ENCODE data around the gene SIAE. TPM values are rescaled to one million over a fixed set of nuclear protein-coding genes. Genes with fewer than 3 reads are reported as not detected.

The SIAE gene
- polyA plus RNA-seq, 3 donors: 6.7 to 8.9 (median 7.8) TPM

- H3K9ac ChIP-seq (ENCODE audit: insufficient read depth, low read length, poor library complexity, severe bottlenecking): no peak overlapping the region
- intact Hi-C loops (cut with micrococcal nuclease): no loop called here
- no peaks in the 10 kb centered on the region for H3K9me3 Mint-ChIP-seq
- peaks cover 0 to 8% (median 2%) of the 10 kb centered on the region in 3 donors for H3K27me3 Mint-ChIP-seq (ENCODE audit: low read depth in 3 of 3)
- no peak overlapping the region for H3K4me3 Mint-ChIP-seq
- no peak overlapping the region for H2AFZ ChIP-seq (ENCODE audit: insufficient read depth, low read depth, low read length, poor library complexity, severe bottlenecking)
- no peaks in the 10 kb centered on the region for H3K4me1 ChIP-seq (ENCODE audit: control insufficient read depth in 1 of 2, insufficient read depth in 2 of 2, low read length in 2 of 2)
- H3K9me3 ChIP-seq (replicated peaks in 1 of 2; ENCODE audit: control insufficient read depth in 1 of 2, insufficient read depth in 1 of 2, low read length in 2 of 2): no peaks in the 10 kb centered on the region
- no peaks in the 10 kb centered on the region for H3K36me3 ChIP-seq (replicated peaks in 1 of 2; ENCODE audit: control insufficient read depth in 1 of 2, insufficient read depth in 2 of 2, low read length in 2 of 2)
- no peaks in the 10 kb centered on the region for H3K27me3 ChIP-seq (ENCODE audit: control insufficient read depth in 2 of 2, insufficient read depth in 2 of 2, low read length in 2 of 2)
- H3K4me1 Mint-ChIP-seq: no peaks in the 10 kb centered on the region
- H3K4me3 ChIP-seq (replicated peaks in 1 of 3; ENCODE audit: low read depth in 2 of 3, low read length in 3 of 3): no peak overlapping the region
- no peak for DNase-seq
- no peak overlapping the region for H3K27ac Mint-ChIP-seq
- no peaks in the 10 kb centered on the region for H4K20me1 ChIP-seq (ENCODE audit: insufficient read depth, low read length)
- WGBS (ENCODE audit: insufficient coverage): 94% methylated on average over 6 of the region's 10 CpGs
- no peak for TF ChIP-seq CTCF (IDR thresholded peaks at IDR 0.05)
- H3K4me2 ChIP-seq (replicated peaks; ENCODE audit: extremely low read depth, low read length, poor library complexity, severe bottlenecking): no peak overlapping the region
- no peak overlapping the region for H3K27ac ChIP-seq (ENCODE audit: low read depth in 1 of 2, low read length in 2 of 2)
- H3K36me3 Mint-ChIP-seq: no peaks in the 10 kb centered on the region
- H3K79me2 ChIP-seq (ENCODE audit: insufficient read depth, low read length): no peaks in the 10 kb centered on the region
These were observed 60.8 kb downstream of the SIAE start for GRCh38 chr11:124612567-124613246.

GRCh38 chr11:124612045-124612444 is 61.5 kb downstream of the SIAE start:
- Histone ChIP-seq H3K79me2 (ENCODE audit: insufficient read depth, low read length) (no peaks in the 10 kb centered on the region), H3K9me3 (replicated peaks in 1 of 2; ENCODE audit: control insufficient read depth in 1 of 2, insufficient read depth in 1 of 2, low read length in 2 of 2) (no peaks in the 10 kb centered on the region), H3K4me3 (replicated peaks in 1 of 3; ENCODE audit: low read depth in 2 of 3, low read length in 3 of 3) (no peak overlapping the region), H3K27me3 (ENCODE audit: control insufficient read depth in 2 of 2, insufficient read depth in 2 of 2, low read length in 2 of 2) (no peaks in the 10 kb centered on the region), H3K27ac (ENCODE audit: low read depth in 1 of 2, low read length in 2 of 2) (no peak overlapping the region), H3K9ac (ENCODE audit: insufficient read depth, low read length, poor library complexity, severe bottlenecking) (no peak overlapping the region), H3K36me3 (replicated peaks in 1 of 2; ENCODE audit: control insufficient read depth in 1 of 2, insufficient read depth in 2 of 2, low read length in 2 of 2) (no peaks in the 10 kb centered on the region), H2AFZ (ENCODE audit: insufficient read depth, low read depth, low read length, poor library complexity, severe bottlenecking) (no peak overlapping the region), H3K4me1 (ENCODE audit: control insufficient read depth in 1 of 2, insufficient read depth in 2 of 2, low read length in 2 of 2) (no peaks in the 10 kb centered on the region), H4K20me1 (ENCODE audit: insufficient read depth, low read length) (no peaks in the 10 kb centered on the region), H3K4me2 (replicated peaks; ENCODE audit: extremely low read depth, low read length, poor library complexity, severe bottlenecking) (no peak overlapping the region)
- no peak overlapping the region for H3K4me3 Mint-ChIP-seq
- no peaks in the 10 kb centered on the region for H3K9me3 Mint-ChIP-seq
- 0% methylated on average over 1 of the region's 3 CpGs for WGBS (ENCODE audit: insufficient coverage)
- no peak for DNase-seq
- H3K27ac Mint-ChIP-seq: no peak overlapping the region
- no peak for TF ChIP-seq CTCF (IDR thresholded peaks at IDR 0.05)
- H3K4me1 Mint-ChIP-seq: no peaks in the 10 kb centered on the region
- H3K27me3 Mint-ChIP-seq (ENCODE audit: low read depth in 3 of 3): peaks cover 0 to 8% (median 2%) of the 10 kb centered on the region in 3 donors
- H3K36me3 Mint-ChIP-seq: no peaks in the 10 kb centered on the region
- intact Hi-C loops (cut with micrococcal nuclease): no loop called here

All from CD14-positive monocyte (primary cell).